Activated naive CD4-positive, alpha-beta T cell treated with anti-CD3 and anti-CD28 coated beads, Interleukin-2, amount 50 U/mL, for 72 hours (primary cell): ENCODE measurements around the gene TPBGL. TPM values are rescaled to one million over a fixed set of nuclear protein-coding genes. Genes with fewer than 3 reads are reported as not detected.
"Not testable (repeated sequence)": the region's sequence is repeated elsewhere in the genome, so short reads cannot be mapped to it uniquely, and the experiment has no call there.

Experiments
- ATAC-seq, 2 donors: fragments of 150-1000 bp; cut with Tn5 transposase; 2 replicates each; pipeline ENCODE4 v1.10.0; 2021; ENCODE audit warnings: mild to moderate bottlenecking in 2 of 2, moderate library complexity in 2 of 2
- DNase-seq, 2 donors: peaks; one replicate each; pipeline ENCODE4 v3.0.0; 2021 to 2022; ENCODE audit warnings: low spot score in 2 of 2
- H3K27ac Mint-ChIP-seq, 2 donors: one replicate each; pipeline ENCODE4 v1.8.0; 2022; ENCODE audit warnings: mild to moderate bottlenecking in 2 of 2, mixed read lengths in 2 of 2
- H3K36me3 Mint-ChIP-seq, 2 donors: one replicate each; pipeline ENCODE4 v1.8.0; 2022; ENCODE audit warnings: mixed read lengths in 2 of 2
- H3K9me3 Mint-ChIP-seq, 2 donors: one replicate each; pipeline ENCODE4 v1.8.0; 2022; ENCODE audit warnings: mixed read lengths in 2 of 2
- total RNA-seq, 2 donors: library from RNA; stranded (reverse); gene quantifications; one replicate each; pipeline ENCODE4 v1.2.3, GENCODE V29; 2022

Gene TPBGL
- total RNA-seq, 2 donors from 2014 or later, result 0.07 to 0.68 TPM

DNA sequence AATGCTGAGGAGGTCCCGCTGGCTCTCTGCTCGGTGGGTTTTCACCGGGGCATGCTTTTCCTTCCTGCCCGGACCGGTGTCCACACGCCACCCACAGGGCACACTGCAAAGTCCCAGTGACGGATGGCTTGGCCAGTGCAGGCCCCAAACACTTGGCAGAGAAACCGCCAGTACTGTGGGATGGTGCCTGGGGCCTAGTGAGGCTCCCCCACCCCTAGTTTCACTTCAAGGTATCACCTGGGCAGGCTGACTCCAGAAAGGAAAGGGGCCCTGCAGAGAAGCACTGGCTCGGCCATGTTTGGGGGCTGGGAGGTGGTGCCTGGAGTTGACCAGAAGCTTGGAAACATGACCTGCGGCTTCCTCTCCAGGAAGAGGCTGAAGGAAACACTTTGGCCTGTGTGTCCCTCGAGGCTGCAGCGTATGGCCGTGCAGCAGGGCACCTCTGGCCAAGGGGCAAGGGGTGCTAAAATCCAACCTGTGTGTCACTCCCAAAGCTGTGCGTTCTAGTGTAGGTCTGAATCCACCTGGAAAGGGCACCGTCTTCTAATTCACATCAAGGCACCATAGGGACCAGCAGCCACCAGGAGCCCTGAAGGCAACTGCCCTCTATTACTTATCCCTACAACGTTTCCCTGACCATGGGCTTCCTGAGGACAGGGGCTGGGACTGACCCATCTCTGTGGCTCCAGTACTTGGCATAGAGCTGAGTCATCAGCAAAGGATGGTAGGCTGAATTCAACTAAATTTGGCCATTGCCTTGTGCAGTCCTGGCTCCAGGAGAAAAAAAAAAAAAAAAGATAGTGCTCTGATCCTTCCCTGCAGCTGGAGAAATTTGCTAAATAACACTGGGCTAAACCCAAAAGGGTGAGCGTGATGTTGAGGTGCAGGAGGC lies 22.6 kb downstream of the TPBGL start:
- Mint-ChIP-seq H3K9me3 (no peaks in the 10 kb centered on the region), H3K36me3 (no peaks in the 10 kb centered on the region), H3K27ac (peak overlapping the region in 1 of 2 donors; percentile 58)
- DNase-seq (no peak), ATAC-seq (peak in 1 of 2 donors; percentile 41)

GRCh38 chr11:75263944-75264349 lies 23.4 kb downstream of the TPBGL start:
- H3K27ac Mint-ChIP-seq, result peak overlapping the region in 1 of 2 donors; percentile 58
- no peaks in the 10 kb centered on the region for H3K36me3 Mint-ChIP-seq
- DNase-seq (no peak), ATAC-seq (peak; percentile 59 to 77)
- H3K9me3 Mint-ChIP-seq, result no peaks in the 10 kb centered on the region

DNA sequence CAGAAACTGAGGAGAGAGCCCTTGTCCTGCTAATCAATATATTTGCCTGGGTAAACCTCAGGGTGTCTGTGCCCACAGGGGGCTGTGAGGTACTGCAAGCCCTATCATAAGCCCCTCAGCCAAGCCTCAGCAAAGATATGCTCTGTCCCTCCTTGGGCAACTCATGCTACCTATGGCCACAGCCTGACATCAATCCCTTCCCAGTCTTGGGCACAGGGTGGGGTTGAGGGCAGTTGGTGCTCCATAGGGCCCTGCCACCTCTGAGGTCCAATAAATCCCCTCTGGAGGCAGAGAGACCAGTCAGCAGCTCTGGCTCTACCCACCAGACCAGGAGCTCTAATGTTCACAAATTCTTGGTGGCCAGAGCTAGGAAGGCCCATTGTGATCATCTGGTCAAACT lies 23.8 kb downstream of the TPBGL start:
- no peak for DNase-seq
- Mint-ChIP-seq H3K27ac (peak overlapping the region in 1 of 2 donors; percentile 58), H3K36me3 (no peaks in the 10 kb centered on the region), H3K9me3 (no peaks in the 10 kb centered on the region)
- peak; percentile 19 to 32 for ATAC-seq

GRCh38 chr11:75264971-75265370 lies 24.4 kb downstream of the TPBGL start:
- no peak for ATAC-seq
- no peaks in the 10 kb centered on the region for H3K9me3 Mint-ChIP-seq
- H3K36me3 Mint-ChIP-seq, result no peaks in the 10 kb centered on the region
- no peak for DNase-seq
- no peak overlapping the region for H3K27ac Mint-ChIP-seq

DNA sequence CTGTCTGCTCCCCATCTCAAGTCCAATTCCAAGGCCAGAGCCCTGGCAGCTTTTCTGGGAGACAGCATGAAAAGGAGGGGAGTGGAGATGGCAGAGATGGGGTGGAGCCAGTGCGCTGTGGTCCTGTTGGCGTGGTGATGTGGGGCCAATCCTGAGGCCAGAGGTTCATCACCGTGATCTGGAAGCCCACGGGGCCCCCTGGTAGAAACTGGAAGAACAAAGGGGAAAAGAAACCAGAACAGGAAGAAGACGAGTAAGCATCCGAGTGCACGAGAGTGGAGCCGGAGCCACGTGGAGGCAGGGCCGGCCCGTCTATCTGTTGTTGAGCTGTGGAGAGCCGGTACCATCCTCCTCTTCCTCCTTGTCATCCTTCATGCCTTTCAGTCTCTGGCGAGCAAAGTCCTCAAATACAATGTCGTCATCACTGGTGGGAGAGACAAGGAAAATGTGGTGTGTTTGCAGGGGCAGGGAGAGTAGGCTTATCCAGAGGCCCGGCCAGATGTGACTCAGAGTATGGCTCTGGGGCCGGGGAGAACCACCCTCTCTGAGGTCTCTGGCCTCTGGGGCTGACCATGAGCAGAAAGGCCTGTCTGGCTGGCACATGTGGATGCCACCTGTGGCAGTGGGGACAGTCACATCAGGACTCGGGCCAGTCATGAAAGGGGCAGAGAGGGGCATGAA lies 25.4 kb downstream of the TPBGL start:
- H3K27ac Mint-ChIP-seq, result peak overlapping the region in 1 of 2 donors; percentile 45
- DNase-seq, result no peak
- ATAC-seq, result no peak
- H3K36me3 Mint-ChIP-seq, result no peaks in the 10 kb centered on the region
- no peaks in the 10 kb centered on the region for H3K9me3 Mint-ChIP-seq

GRCh38 chr11:75267171-75267970 lies 26.8 kb downstream of the TPBGL start:
- Mint-ChIP-seq H3K36me3 (no peaks in the 10 kb centered on the region), H3K9me3 (no peaks in the 10 kb centered on the region), H3K27ac (no peak overlapping the region)
- ATAC-seq, result no peak
- DNase-seq, result no peak

GRCh38 chr11:75268626-75269366 lies 28.2 kb downstream of the TPBGL start:
- no peaks in the 10 kb centered on the region for H3K36me3 Mint-ChIP-seq
- H3K9me3 Mint-ChIP-seq, result no peaks in the 10 kb centered on the region
- H3K27ac Mint-ChIP-seq, result no peak overlapping the region
- ATAC-seq (no peak), DNase-seq (no peak)

DNA sequence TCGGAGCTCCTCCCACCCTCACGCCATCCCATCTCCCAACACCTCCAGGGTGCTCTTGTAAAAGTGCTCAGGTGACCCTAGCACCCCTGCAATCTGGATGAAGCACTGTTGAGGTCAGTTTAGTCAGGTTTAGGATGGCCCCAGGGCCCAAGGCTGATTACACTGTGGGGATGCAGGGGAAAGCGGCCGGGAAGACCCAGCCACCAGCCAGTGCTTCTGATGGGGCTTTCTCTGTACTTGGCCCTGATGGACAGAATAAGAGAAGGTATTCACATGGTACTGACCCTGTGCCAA lies 28.7 kb downstream of the TPBGL start:
- no peak for ATAC-seq
- H3K36me3 Mint-ChIP-seq, result no peaks in the 10 kb centered on the region
- H3K9me3 Mint-ChIP-seq, result no peaks in the 10 kb centered on the region
- DNase-seq, result no peak
- no peak overlapping the region for H3K27ac Mint-ChIP-seq

- no peak for DNase-seq
- H3K27ac Mint-ChIP-seq, result no peak overlapping the region
- ATAC-seq, result no peak
- no peaks in the 10 kb centered on the region for H3K9me3 Mint-ChIP-seq
- no peaks in the 10 kb centered on the region for H3K36me3 Mint-ChIP-seq
Measured at GRCh38 chr11:75269896-75270295, 29.3 kb downstream of the TPBGL start.

GRCh38 chr11:75270896-75271418 lies 30.4 kb downstream of the TPBGL start:
- no peak for ATAC-seq
- Mint-ChIP-seq H3K9me3 (no peaks in the 10 kb centered on the region), H3K36me3 (peaks cover 0 to 5% of the 10 kb centered on the region in 2 donors), H3K27ac (peak overlapping the region; percentile 7 to 16)
- DNase-seq, result no peak

DNA sequence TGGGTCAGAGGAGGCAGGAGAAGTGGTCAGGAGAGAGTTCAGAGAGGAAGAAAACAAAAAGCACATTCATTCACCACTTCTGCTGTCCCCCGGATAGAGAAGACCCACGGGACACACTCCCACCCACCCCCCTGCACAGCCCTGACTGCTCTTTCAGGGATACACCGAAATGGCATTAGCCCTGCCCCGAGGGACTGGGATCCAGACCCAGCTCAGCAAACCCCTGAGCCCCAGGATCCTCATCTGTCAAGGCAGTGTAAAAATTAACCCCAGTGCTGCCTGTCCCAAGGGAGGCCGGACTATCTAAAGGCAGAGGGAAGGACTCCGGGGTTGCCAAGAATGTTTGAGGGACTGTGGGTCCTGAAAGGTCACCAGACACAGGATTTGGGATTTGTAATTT lies 31.2 kb downstream of the TPBGL start:
- H3K36me3 Mint-ChIP-seq, result peaks cover 0 to 5% of the 10 kb centered on the region in 2 donors
- DNase-seq (no peak), ATAC-seq (no peak)
- H3K9me3 Mint-ChIP-seq, result no peaks in the 10 kb centered on the region
- H3K27ac Mint-ChIP-seq, result peak overlapping the region in 1 of 2 donors; percentile 96

- Mint-ChIP-seq H3K27ac (peak overlapping the region in 1 of 2 donors; percentile 63), H3K9me3 (no peaks in the 10 kb centered on the region), H3K36me3 (peaks cover 0 to 5% of the 10 kb centered on the region in 2 donors)
- DNase-seq (peak in 1 of 2 donors; percentile 14), ATAC-seq (no peak)
Measured at GRCh38 chr11:75272391-75272790, 31.8 kb downstream of the TPBGL start.

DNA sequence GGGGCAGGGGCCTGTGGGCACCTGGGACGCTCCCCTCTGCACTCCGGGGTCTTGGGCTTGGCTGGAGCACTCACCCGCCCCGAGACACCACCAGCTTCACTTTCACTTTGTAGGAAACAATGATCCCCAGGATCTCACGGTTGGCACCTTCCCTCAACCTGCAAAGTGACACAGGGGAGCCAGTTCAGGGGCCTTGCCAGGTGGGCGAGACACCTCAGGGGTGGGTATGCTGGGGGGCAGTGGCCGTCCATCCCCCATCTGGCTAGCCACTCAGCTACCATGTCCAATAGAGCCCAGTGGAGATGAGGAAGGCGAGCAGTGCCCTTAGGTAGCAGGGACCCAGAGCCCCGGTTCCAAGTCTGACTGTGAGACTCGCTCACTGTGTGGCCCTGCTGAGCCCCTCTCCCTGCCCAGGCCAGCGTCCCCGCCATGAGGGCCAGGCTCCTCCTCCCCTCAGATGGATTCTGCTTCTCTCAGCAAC lies 32.3 kb downstream of the TPBGL start:
- Mint-ChIP-seq H3K36me3 (peaks cover 0 to 5% of the 10 kb centered on the region in 2 donors), H3K27ac (peak overlapping the region in 1 of 2 donors; percentile 63), H3K9me3 (no peaks in the 10 kb centered on the region)
- ATAC-seq (no peak), DNase-seq (peak in 1 of 2 donors; percentile 31)

DNA sequence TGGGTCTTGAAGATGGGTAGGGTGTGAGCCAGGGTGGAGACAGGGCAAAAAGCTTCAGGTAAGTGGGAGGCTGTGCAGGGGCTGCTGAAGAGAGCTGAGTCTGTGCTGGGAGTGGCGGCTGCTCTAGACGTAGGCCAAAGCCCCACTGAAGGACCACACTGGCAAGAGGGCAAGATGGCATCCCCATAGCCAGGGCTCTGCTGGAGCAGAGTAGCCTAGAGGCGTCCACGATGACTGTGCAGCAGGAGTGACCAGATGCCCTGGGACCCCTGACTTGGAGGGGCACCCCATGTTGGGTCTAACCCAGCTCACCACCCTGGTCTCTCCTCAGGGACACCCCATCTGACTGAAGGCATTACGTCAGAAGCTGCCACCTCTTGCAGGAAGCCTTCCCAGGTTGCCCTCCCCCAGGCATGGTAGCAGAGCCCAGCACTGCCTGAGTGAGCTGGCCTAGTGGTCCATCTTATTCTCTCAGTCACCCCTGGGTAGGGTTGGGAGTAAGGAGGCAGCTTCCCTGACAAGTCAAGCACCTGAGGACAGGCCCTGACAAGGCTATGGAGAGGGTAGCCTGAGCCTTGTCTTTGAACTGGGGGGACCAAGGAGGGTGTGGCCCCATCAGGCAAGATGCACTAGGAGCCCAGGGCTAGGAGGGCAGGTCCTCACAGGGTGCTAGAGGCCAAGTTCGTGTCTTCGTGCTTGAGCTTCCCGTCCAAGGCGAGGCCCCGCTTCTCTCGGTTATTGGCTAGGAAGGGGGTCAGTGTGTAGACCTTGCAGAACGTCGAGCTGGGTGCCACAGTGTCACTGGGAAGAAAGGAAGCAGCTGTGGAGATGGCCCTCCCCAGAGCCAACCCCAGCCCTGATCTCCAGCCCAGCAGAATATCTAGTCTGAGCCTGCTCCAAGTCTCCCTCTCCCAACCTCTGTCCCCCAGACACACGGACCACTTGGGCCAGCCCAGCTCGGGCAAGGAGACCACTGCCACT lies 33.1 kb downstream of the TPBGL start:
- peak overlapping the region in 1 of 2 donors; percentile 63 for H3K27ac Mint-ChIP-seq
- DNase-seq, result peak in 1 of 2 donors; percentile 53
- no peak for ATAC-seq
- H3K9me3 Mint-ChIP-seq, result no peaks in the 10 kb centered on the region
- H3K36me3 Mint-ChIP-seq, result peaks cover 0 to 5% of the 10 kb centered on the region in 2 donors

DNA sequence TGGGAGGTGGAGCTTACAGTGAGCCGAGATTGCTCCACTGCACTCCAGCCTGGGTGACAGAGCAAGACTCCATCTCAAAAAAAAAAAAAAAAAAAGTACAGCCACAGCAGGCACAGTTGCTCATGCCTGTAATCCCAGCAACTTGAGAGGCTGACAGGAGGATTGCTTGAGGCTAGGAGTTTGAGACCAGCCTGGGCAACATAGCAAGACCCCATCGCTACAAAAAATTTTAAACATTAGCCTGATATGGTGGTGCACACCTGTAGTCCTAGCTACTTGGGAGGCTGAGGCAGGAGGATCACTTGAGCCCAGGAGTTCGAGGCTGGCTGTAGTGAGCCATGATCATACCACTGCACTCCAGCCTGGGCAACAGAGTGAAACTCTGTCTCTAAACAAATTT lies 34.1 kb downstream of the TPBGL start:
- H3K27ac Mint-ChIP-seq, result peak overlapping the region in 1 of 2 donors; percentile 82
- ATAC-seq, DNase-seq, H3K36me3 Mint-ChIP-seq, H3K9me3 Mint-ChIP-seq: not testable (repeated sequence)
